Gastroesophageal sphincter (tissue), 4 donors: Measurements from ENCODE around the gene PADI2. TPM values are rescaled to one million over a fixed set of nuclear protein-coding genes. Genes with fewer than 3 reads are reported as not detected.
"Not testable (repeated sequence)": the region's sequence is repeated elsewhere in the genome, so short reads cannot be mapped to it uniquely, and the experiment has no call there.

Experiments
- ATAC-seq: fragments of 150-250 bp; one replicate; pipeline ENCODE4 v1.9.1; 2016; ENCODE audit warnings: mild to moderate bottlenecking, moderate library complexity
- H3K27ac ChIP-seq, 4 donors: fragments of 200-600 bp; sonication (generic) in 3 of 4; 1 replicate in 3 of 4; 2 replicates in 1 of 4; pipeline ENCODE4 v1.5.1; 2016 to 2019
- H3K27me3 ChIP-seq: fragments of 200-600 bp; sonication (generic); one replicate; pipeline ENCODE4 v1.5.1; 2019
- H3K36me3 ChIP-seq, 2 donors: fragments of 200-600 bp; sonication (generic); one replicate each; pipeline ENCODE4 v1.5.1; 2019; ENCODE audit warnings: control low read depth in 1 of 2
- H3K4me1 ChIP-seq, 3 donors: fragments of 200-600 bp; sonication (generic); 1 replicate in 2 of 3; 2 replicates in 1 of 3; pipeline ENCODE4 v1.5.1; 2016 to 2019; ENCODE audit warnings: control low read depth in 2 of 3
- H3K4me3 ChIP-seq, 2 donors: fragments of 200-600 bp; sonication (generic); one replicate each; pipeline ENCODE4 v1.5.1; 2019; ENCODE audit warnings: mild to moderate bottlenecking in 1 of 2, moderate library complexity in 1 of 2
- H3K9me3 ChIP-seq, 3 donors: fragments of 200-600 bp; sonication (generic); one replicate each; pipeline ENCODE4 v1.5.1; 2017 to 2019; ENCODE audit warnings: control low read depth in 2 of 3
- CTCF ChIP-seq, 4 experiments: fragments of 200-600 bp in 2 of 4; fragments of 450-650 bp in 2 of 4; sonication (generic) in 1 of 4; IDR thresholded peaks; one replicate each; pipeline ENCODE4 v1.5.1; 2017 to 2019; ENCODE audit warnings: antibody characterized with exemption in 4 of 4, mild to moderate bottlenecking in 2 of 4, moderate library complexity in 2 of 4
- EP300 ChIP-seq: sonication (generic); formaldehyde crosslinking; IDR thresholded peaks from one replicate; pipeline ENCODE4 v1.6.1; 2017; ENCODE audit warnings: antibody characterized with exemption, mild to moderate bottlenecking
- POLR2A ChIP-seq, 2 donors: fragments of 450-650 bp; IDR thresholded peaks; one replicate each; pipeline ENCODE4 v1.6.1; 2017; ENCODE audit warnings: antibody characterized with exemption in 2 of 2, mild to moderate bottlenecking in 2 of 2, moderate library complexity in 1 of 2
- POLR2AphosphoS5 ChIP-seq: sonication (generic); formaldehyde crosslinking; IDR thresholded peaks from one replicate; pipeline ENCODE4 v1.6.1; 2017; ENCODE audit warnings: antibody characterized with exemption
- WGBS, 2 donors: methylation state at CpG; one replicate each; pipeline ENCODE4 v1.1.5; 2018; ENCODE audit warnings: low coverage in 1 of 2; 5-methylcytosine and 5-hydroxymethylcytosine counted together
- total RNA-seq, 4 donors: library from RNA; depleted of rRNA; stranded (reverse); fragments of >200 nt; gene quantifications; one replicate each; pipeline ENCODE4 v1.1.0, GENCODE V29; 2016

PADI2 gene
- total RNA-seq, 4 donors from 2014 or later, result 0.12 to 1.9 (median 0.58) TPM

- H3K4me1 ChIP-seq, result no peaks in the 10 kb centered on the region
- H3K27me3 ChIP-seq, result peaks cover 9% of the 10 kb centered on the region
- no peak overlapping the region for H3K27ac ChIP-seq
- no peak overlapping the region for H3K4me3 ChIP-seq
- TF ChIP-seq CTCF (IDR thresholded peaks at IDR 0.05) (no peak), POLR2AphosphoS5 (no peak), POLR2A (IDR thresholded peaks at IDR 0.05) (no peak), EP300 (no peak)
- H3K36me3 ChIP-seq, result no peaks in the 10 kb centered on the region
- ATAC-seq, result no peak
- H3K9me3 ChIP-seq, result peaks cover 0 to 13% (median 0%) of the 10 kb centered on the region in 3 donors
- 57 to 62% methylated on average over 1 to 8 of the region's 11 CpGs for WGBS, 2 donors
Observed at GRCh38 chr1:17066361-17067068, 52.7 kb downstream of the PADI2 start.

- H3K4me3 ChIP-seq, result no peak overlapping the region
- no peak for TF ChIP-seq POLR2AphosphoS5
- TF ChIP-seq CTCF (IDR thresholded peaks at IDR 0.05), result no peak
- TF ChIP-seq POLR2A (IDR thresholded peaks at IDR 0.05), result no peak
- TF ChIP-seq EP300, result no peak
- no peaks in the 10 kb centered on the region for H3K36me3 ChIP-seq
- no peak overlapping the region for H3K27ac ChIP-seq
- peaks cover 3% of the 10 kb centered on the region for H3K27me3 ChIP-seq
- ATAC-seq, result no peak
- WGBS, 2 donors, result 33 to 79% methylated on average over 2 of the region's 7 CpGs
- no peaks in the 10 kb centered on the region for H3K4me1 ChIP-seq
- peaks cover 0 to 13% (median 0%) of the 10 kb centered on the region in 3 donors for H3K9me3 ChIP-seq
Observed at GRCh38 chr1:17065666-17066065, 53.6 kb downstream of the PADI2 start.

GRCh38 chr1:17062751-17063150 is 56.5 kb downstream of the PADI2 start:
- not testable (repeated sequence) for H3K4me3 ChIP-seq, H3K36me3 ChIP-seq, ATAC-seq, H3K27ac ChIP-seq, H3K4me1 ChIP-seq
- peaks cover 0 to 13% (median 0%) of the 10 kb centered on the region in 3 donors for H3K9me3 ChIP-seq
- 49% methylated on average over 2 of the region's 7 CpGs; no CpG with 5 or more reads in 1 of the 2 donors for WGBS, 2 donors
- H3K27me3 ChIP-seq, result peaks cover 20% of the 10 kb centered on the region

- Histone ChIP-seq H3K9me3 (peaks cover 0 to 13% (median 0%) of the 10 kb centered on the region in 3 donors), H3K4me1 (no peaks in the 10 kb centered on the region), H3K27ac (no peak overlapping the region), H3K4me3 (no peak overlapping the region), H3K36me3 (no peaks in the 10 kb centered on the region), H3K27me3 (peaks cover 20% of the 10 kb centered on the region)
- ATAC-seq, result no peak
- 74% methylated on average over 2 of the region's 2 CpGs; no CpG with 5 or more reads in 1 of the 2 donors for WGBS, 2 donors
- TF ChIP-seq CTCF (IDR thresholded peaks at IDR 0.05) (no peak), EP300 (no peak), POLR2A (IDR thresholded peaks at IDR 0.05) (no peak)
Observed at GRCh38 chr1:17061892-17062291, 57.4 kb downstream of the PADI2 start.

- peaks cover 20% of the 10 kb centered on the region for H3K27me3 ChIP-seq
- no peaks in the 10 kb centered on the region for H3K36me3 ChIP-seq
- no peak overlapping the region for H3K4me3 ChIP-seq
- ATAC-seq, result no peak
- TF ChIP-seq CTCF (IDR thresholded peaks at IDR 0.05) (no peak), POLR2A (IDR thresholded peaks at IDR 0.05) (no peak), EP300 (no peak), POLR2AphosphoS5 (no peak)
- no peaks in the 10 kb centered on the region for H3K4me1 ChIP-seq
- WGBS, 2 donors, result 70 to 71% methylated on average over 2 to 3 of the region's 3 CpGs
- peaks cover 0 to 13% (median 0%) of the 10 kb centered on the region in 3 donors for H3K9me3 ChIP-seq
- H3K27ac ChIP-seq, result no peak overlapping the region
Observed at GRCh38 chr1:17061486-17061885, 57.8 kb downstream of the PADI2 start.
